Osteoblast (primary cell): ENCODE measurements around the gene ANO2. TPM values are rescaled to one million over a fixed set of nuclear protein-coding genes. Genes with fewer than 3 reads are reported as not detected.

Experiments used
- DNase-seq: peaks from one replicate; pipeline ENCODE4 v3.0.0; 2011; ENCODE audit warnings: low spot score, mixed read lengths; ENCODE audit not compliant: insufficient read length; ENCODE audit errors: missing footprints
- H2AFZ ChIP-seq: 2 replicates; pipeline ENCODE4 v1.6.0; 2011; ENCODE audit warnings: mild to moderate bottlenecking, low read length
- H3K27ac ChIP-seq: 2 replicates; pipeline ENCODE4 v1.5.1; 2011; ENCODE audit warnings: mild to moderate bottlenecking, low read depth, low read length, moderate library complexity
- H3K27me3 ChIP-seq: 2 replicates; pipeline ENCODE4 v1.6.0; 2012; ENCODE audit warnings: mild to moderate bottlenecking, control low read depth, inconsistent platforms, low read length, moderate library complexity; ENCODE audit not compliant: insufficient read depth
- H3K36me3 ChIP-seq: 2 replicates; pipeline ENCODE4 v1.5.1; 2011; ENCODE audit warnings: mild to moderate bottlenecking, low read length, control low read depth, moderate library complexity; ENCODE audit not compliant: insufficient read depth
- H3K4me1 ChIP-seq: 2 replicates; pipeline ENCODE4 v1.5.1; 2011; ENCODE audit warnings: mild to moderate bottlenecking, low read length, control low read depth, moderate library complexity; ENCODE audit not compliant: insufficient read depth
- H3K4me2 ChIP-seq: 2 replicates; pipeline ENCODE4 v1.6.0; 2011; ENCODE audit warnings: mild to moderate bottlenecking, low read length; ENCODE audit not compliant: insufficient read depth
- H3K4me3 ChIP-seq: fragments of 200-600 bp; sonication (generic); 3 replicates; pipeline ENCODE4 v1.5.1; 2012; ENCODE audit warnings: mild to moderate bottlenecking, low read length, inconsistent platforms; ENCODE audit not compliant: insufficient read depth
- H3K79me2 ChIP-seq: 2 replicates; pipeline ENCODE4 v1.6.0; 2012; ENCODE audit warnings: mild to moderate bottlenecking, low read length, control low read depth, inconsistent platforms; ENCODE audit not compliant: insufficient read depth
- H3K9me3 ChIP-seq: 2 replicates; pipeline ENCODE4 v1.5.1; 2011; ENCODE audit warnings: low read depth, low read length, control low read depth
- H4K20me1 ChIP-seq: 2 replicates; pipeline ENCODE4 v1.6.0; 2012; ENCODE audit warnings: mild to moderate bottlenecking, low read length, control low read depth; ENCODE audit not compliant: insufficient read depth
- total RNA-seq: library from RNA; depleted of rRNA; stranded (reverse); fragments of >200 nt; gene quantifications from 2 replicates; pipeline ENCODE4 v1.2.3, GENCODE V29; 2012
- TF ChIP-seq, protein P1 (sequence below): IDR thresholded peaks from 2 replicates; pipeline ENCODE4 v1.5.1; 2011; ENCODE audit warnings: mild to moderate bottlenecking, low read depth, low read length, moderate library complexity; ENCODE audit errors: extremely low read depth

ANO2 gene
- total RNA-seq, 1 donor: under 0.01 TPM

DNA sequence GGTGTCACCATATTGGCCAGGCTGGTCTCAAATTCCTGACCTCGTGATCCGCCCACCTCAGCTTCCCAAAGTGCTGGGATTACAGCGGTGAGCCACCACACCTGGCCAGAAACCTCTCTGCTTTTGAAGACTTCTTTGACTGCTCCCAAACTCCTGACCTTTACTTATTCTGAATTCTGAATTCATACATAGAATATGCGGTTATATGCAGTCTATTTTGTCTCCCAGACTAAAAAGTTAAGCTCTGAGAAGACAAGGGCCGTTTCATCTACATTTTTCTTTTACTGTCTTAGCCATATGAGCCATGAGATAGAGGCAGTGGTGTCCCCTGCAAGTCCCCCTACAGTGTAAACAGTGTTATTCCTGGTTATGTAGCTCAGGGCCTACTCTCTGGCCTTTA, 333.9 kb downstream of the ANO2 start:
- H2AFZ ChIP-seq: no peak overlapping the region
- H3K27ac ChIP-seq: no peak overlapping the region
- no peak for DNase-seq
- no peak overlapping the region for H3K4me3 ChIP-seq
- no peaks in the 10 kb centered on the region for H4K20me1 ChIP-seq
- H3K36me3 ChIP-seq: no peaks in the 10 kb centered on the region
- no peaks in the 10 kb centered on the region for H3K4me1 ChIP-seq
- TF ChIP-seq, protein P1, sequence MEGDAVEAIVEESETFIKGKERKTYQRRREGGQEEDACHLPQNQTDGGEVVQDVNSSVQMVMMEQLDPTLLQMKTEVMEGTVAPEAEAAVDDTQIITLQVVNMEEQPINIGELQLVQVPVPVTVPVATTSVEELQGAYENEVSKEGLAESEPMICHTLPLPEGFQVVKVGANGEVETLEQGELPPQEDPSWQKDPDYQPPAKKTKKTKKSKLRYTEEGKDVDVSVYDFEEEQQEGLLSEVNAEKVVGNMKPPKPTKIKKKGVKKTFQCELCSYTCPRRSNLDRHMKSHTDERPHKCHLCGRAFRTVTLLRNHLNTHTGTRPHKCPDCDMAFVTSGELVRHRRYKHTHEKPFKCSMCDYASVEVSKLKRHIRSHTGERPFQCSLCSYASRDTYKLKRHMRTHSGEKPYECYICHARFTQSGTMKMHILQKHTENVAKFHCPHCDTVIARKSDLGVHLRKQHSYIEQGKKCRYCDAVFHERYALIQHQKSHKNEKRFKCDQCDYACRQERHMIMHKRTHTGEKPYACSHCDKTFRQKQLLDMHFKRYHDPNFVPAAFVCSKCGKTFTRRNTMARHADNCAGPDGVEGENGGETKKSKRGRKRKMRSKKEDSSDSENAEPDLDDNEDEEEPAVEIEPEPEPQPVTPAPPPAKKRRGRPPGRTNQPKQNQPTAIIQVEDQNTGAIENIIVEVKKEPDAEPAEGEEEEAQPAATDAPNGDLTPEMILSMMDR: no peak
- H3K9me3 ChIP-seq: peaks cover 2% of the 10 kb centered on the region
- no peak overlapping the region for H3K4me2 ChIP-seq
- H3K79me2 ChIP-seq: no peaks in the 10 kb centered on the region
- no peaks in the 10 kb centered on the region for H3K27me3 ChIP-seq

GRCh38 chr12:5599378-5599777, 345.7 kb downstream of the ANO2 start:
- Histone ChIP-seq H3K79me2 (no peaks in the 10 kb centered on the region), H3K4me1 (no peaks in the 10 kb centered on the region), H3K9me3 (no peaks in the 10 kb centered on the region), H4K20me1 (no peaks in the 10 kb centered on the region), H2AFZ (no peak overlapping the region), H3K27me3 (no peaks in the 10 kb centered on the region), H3K27ac (no peak overlapping the region), H3K4me3 (no peak overlapping the region), H3K36me3 (no peaks in the 10 kb centered on the region), H3K4me2 (no peak overlapping the region)
- TF ChIP-seq, protein P1: no peak
- no peak for DNase-seq

DNA sequence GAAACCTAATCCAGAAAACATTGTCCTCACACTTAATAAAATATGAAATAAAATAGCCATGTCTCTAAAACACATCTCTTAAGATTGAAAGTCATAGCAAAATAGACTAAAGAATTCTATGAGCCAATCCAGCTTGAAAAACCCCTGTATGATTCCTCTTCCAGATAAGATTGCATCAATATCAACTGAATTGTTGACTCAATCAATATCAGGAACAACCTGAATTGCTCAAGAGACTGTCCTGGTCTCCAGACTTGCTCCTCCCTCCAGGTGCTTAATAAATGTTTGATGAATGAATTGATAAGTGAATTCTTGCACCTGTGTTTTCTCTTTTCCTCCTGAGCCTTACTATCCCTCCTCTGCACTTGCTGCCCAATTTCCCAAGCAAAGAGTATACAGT, 351.1 kb downstream of the ANO2 start:
- H3K4me3 ChIP-seq: no peak overlapping the region
- H3K4me1 ChIP-seq: no peaks in the 10 kb centered on the region
- no peaks in the 10 kb centered on the region for H3K79me2 ChIP-seq
- H2AFZ ChIP-seq: no peak overlapping the region
- no peaks in the 10 kb centered on the region for H4K20me1 ChIP-seq
- H3K27ac ChIP-seq: no peak overlapping the region
- TF ChIP-seq, protein P1: no peak
- H3K36me3 ChIP-seq: no peaks in the 10 kb centered on the region
- H3K4me2 ChIP-seq: no peak overlapping the region
- DNase-seq: no peak
- no peaks in the 10 kb centered on the region for H3K9me3 ChIP-seq
- H3K27me3 ChIP-seq: no peaks in the 10 kb centered on the region

GRCh38 chr12:5593086-5593485, 352.0 kb downstream of the ANO2 start:
- TF ChIP-seq, protein P1: no peak
- no peaks in the 10 kb centered on the region for H3K36me3 ChIP-seq
- no peaks in the 10 kb centered on the region for H3K79me2 ChIP-seq
- H3K4me3 ChIP-seq: no peak overlapping the region
- no peaks in the 10 kb centered on the region for H4K20me1 ChIP-seq
- H2AFZ ChIP-seq: no peak overlapping the region
- peak; percentile 25 for DNase-seq
- no peaks in the 10 kb centered on the region for H3K4me1 ChIP-seq
- H3K9me3 ChIP-seq: no peaks in the 10 kb centered on the region
- H3K4me2 ChIP-seq: no peak overlapping the region
- H3K27ac ChIP-seq: no peak overlapping the region
- H3K27me3 ChIP-seq: no peaks in the 10 kb centered on the region
